Natural killer cell (primary cell): ENCODE measurements around the gene AHDC1. TPM values are rescaled to one million over a fixed set of nuclear protein-coding genes. Genes with fewer than 3 reads are reported as not detected.

ENCODE experiments used
- ATAC-seq, 3 donors: fragments of 150-1000 bp in 2 of 3; fragments of 200-7000 bp in 1 of 3; cut with Tn5 transposase; 1 replicate in 1 of 3; 2 replicates in 2 of 3; pipeline ENCODE4 v1.10.0; 2021; ENCODE audit warnings: mild to moderate bottlenecking in 2 of 3, moderate library complexity in 2 of 3
- DNase-seq, 2 donors: peaks; one replicate each; pipeline versions ENCODE4 v3.0.0 to v3.0.0-alpha.2; 2013 to 2021; ENCODE audit warnings: mixed read lengths in 1 of 2
- H3K27ac ChIP-seq: one replicate; pipeline ENCODE4 v1.5.1; 2013; ENCODE audit warnings: mild to moderate bottlenecking, low read length
- H3K27me3 ChIP-seq: one replicate; pipeline ENCODE4 v1.6.1; 2013; ENCODE audit warnings: low read length; ENCODE audit not compliant: control insufficient read depth, insufficient read depth
- H3K36me3 ChIP-seq: one replicate; pipeline ENCODE4 v1.6.1; 2013; ENCODE audit warnings: low read length; ENCODE audit not compliant: control insufficient read depth, insufficient read depth
- H3K4me1 ChIP-seq: one replicate; pipeline ENCODE4 v1.6.1; 2013; ENCODE audit warnings: low read length; ENCODE audit not compliant: control insufficient read depth, insufficient read depth
- H3K4me3 ChIP-seq: one replicate; pipeline ENCODE4 v1.5.1; 2013; ENCODE audit warnings: low read length
- H3K9me3 ChIP-seq: one replicate; pipeline ENCODE4 v1.6.1; 2013; ENCODE audit warnings: low read length; ENCODE audit not compliant: control insufficient read depth, insufficient read depth
- H3K27ac Mint-ChIP-seq, 2 donors: one replicate each; pipeline ENCODE4 v1.8.0; 2022; ENCODE audit warnings: mild to moderate bottlenecking in 2 of 2, mixed read lengths in 2 of 2, moderate library complexity in 1 of 2
- H3K27me3 Mint-ChIP-seq, 2 donors: one replicate each; pipeline ENCODE4 v1.8.0; 2022; ENCODE audit warnings: low read depth in 2 of 2, mixed read lengths in 2 of 2
- H3K36me3 Mint-ChIP-seq: one replicate; pipeline ENCODE4 v1.8.0; 2022; ENCODE audit warnings: mixed read lengths
- H3K4me1 Mint-ChIP-seq, 2 donors: one replicate each; pipeline ENCODE4 v1.8.0; 2022; ENCODE audit warnings: mixed read lengths in 2 of 2
- H3K4me3 Mint-ChIP-seq: one replicate; pipeline ENCODE4 v1.8.0; 2022; ENCODE audit warnings: mild to moderate bottlenecking, moderate library complexity, mixed read lengths
- H3K9me3 Mint-ChIP-seq, 2 donors: one replicate each; pipeline ENCODE4 v1.8.0; 2022; ENCODE audit warnings: mixed read lengths in 2 of 2
- WGBS: methylation state at CpG from one replicate; pipeline ENCODE4 v1.1.7; 2013; ENCODE audit warnings: missing lambda C conversion rate; ENCODE audit not compliant: insufficient coverage; 5-methylcytosine and 5-hydroxymethylcytosine counted together
- intact Hi-C: fragments of 100-400 bp; cut with micrococcal nuclease; formaldehyde crosslinking; loops from one replicate; pipeline ENCODE4 v1.14.2; 2022
- total RNA-seq, 4 donors: library from RNA; stranded (reverse); fragments of 120-200 nt in 1 of 4; gene quantifications; one replicate each; pipeline versions ENCODE4 v1.2.3 to v1.2.4, GENCODE V29; 2013 to 2022
- TF ChIP-seq, protein P1 (sequence below): fragments of 200-600 bp; IDR thresholded peaks from one replicate; pipeline ENCODE4 v1.8.0; 2022; ENCODE audit warnings: antibody characterized with exemption

AHDC1 gene
- total RNA-seq, 3 donors from 2014 or later (not counting 1 experiment from before 2014, with no cell fraction given): 39.6 to 67.0 (median 47.0) TPM

- intact Hi-C loops: loop anchor here (1.0 to 2.0 kb wide), 3 partner anchors 11 to 44 kb away; no protein-coding TSS in a partner anchor
- Histone ChIP-seq H3K9me3 (no peaks in the 10 kb centered on the region), H3K36me3 (peaks cover 82% of the 10 kb centered on the region), H3K27me3 (no peaks in the 10 kb centered on the region), H3K4me1 (peaks cover 94% of the 10 kb centered on the region), H3K27ac (peak overlapping the region; percentile 86), H3K4me3 (no peak overlapping the region)
- no peaks in the 10 kb centered on the region for H3K27me3 Mint-ChIP-seq
- TF ChIP-seq, protein P1, sequence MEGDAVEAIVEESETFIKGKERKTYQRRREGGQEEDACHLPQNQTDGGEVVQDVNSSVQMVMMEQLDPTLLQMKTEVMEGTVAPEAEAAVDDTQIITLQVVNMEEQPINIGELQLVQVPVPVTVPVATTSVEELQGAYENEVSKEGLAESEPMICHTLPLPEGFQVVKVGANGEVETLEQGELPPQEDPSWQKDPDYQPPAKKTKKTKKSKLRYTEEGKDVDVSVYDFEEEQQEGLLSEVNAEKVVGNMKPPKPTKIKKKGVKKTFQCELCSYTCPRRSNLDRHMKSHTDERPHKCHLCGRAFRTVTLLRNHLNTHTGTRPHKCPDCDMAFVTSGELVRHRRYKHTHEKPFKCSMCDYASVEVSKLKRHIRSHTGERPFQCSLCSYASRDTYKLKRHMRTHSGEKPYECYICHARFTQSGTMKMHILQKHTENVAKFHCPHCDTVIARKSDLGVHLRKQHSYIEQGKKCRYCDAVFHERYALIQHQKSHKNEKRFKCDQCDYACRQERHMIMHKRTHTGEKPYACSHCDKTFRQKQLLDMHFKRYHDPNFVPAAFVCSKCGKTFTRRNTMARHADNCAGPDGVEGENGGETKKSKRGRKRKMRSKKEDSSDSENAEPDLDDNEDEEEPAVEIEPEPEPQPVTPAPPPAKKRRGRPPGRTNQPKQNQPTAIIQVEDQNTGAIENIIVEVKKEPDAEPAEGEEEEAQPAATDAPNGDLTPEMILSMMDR: no peak
- 11% methylated on average over 14 of the region's 14 CpGs for WGBS
- DNase-seq (peak in 1 of 2 donors; percentile 83), ATAC-seq (peak; percentile 77 to 92 (median 89))
- no peaks in the 10 kb centered on the region for H3K9me3 Mint-ChIP-seq
- no peaks in the 10 kb centered on the region for H3K36me3 Mint-ChIP-seq
- H3K4me3 Mint-ChIP-seq: peak overlapping the region; percentile 74
- H3K4me1 Mint-ChIP-seq: peaks cover 60 to 75% of the 10 kb centered on the region in 2 donors
- H3K27ac Mint-ChIP-seq: peak overlapping the region in 1 of 2 donors; percentile 82
These were observed 14.6 kb upstream of the AHDC1 start for GRCh38 chr1:27618341-27619082.

DNA sequence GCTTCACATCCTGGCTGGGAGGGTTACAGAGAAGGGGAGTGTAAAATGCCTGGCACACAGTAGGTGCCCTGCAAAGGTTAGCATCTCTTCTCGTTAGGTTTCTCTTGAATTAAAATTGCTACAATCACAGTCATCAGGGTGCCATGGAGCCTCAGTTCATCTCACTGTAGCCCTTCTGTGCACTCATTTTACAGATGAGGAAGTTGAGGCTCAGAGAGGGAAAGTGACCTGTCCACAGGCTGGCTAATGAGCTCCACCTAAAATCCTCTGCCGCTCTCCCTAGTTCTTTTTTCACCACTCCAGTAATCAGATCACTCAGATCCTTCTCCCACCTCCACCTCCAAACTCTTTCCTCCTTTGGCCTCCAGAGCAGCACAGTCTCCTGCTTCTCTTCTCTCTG, 13.5 kb upstream of the AHDC1 start:
- Histone ChIP-seq H3K4me3 (no peak overlapping the region), H3K9me3 (no peaks in the 10 kb centered on the region), H3K36me3 (peaks cover 83% of the 10 kb centered on the region), H3K27ac (peak overlapping the region; percentile 86), H3K4me1 (peaks cover 90% of the 10 kb centered on the region), H3K27me3 (no peaks in the 10 kb centered on the region)
- Mint-ChIP-seq H3K27me3 (no peaks in the 10 kb centered on the region), H3K9me3 (no peaks in the 10 kb centered on the region), H3K36me3 (peaks cover 3% of the 10 kb centered on the region), H3K27ac (peak overlapping the region in 1 of 2 donors; percentile 82), H3K4me3 (peak overlapping the region; percentile 74), H3K4me1 (peaks cover 54 to 78% of the 10 kb centered on the region in 2 donors)
- DNase-seq: no peak
- no peak for ATAC-seq
- intact Hi-C loops: no loop called here
- TF ChIP-seq, protein P1: no peak
- 59% methylated on average over 2 of the region's 2 CpGs for WGBS

DNA sequence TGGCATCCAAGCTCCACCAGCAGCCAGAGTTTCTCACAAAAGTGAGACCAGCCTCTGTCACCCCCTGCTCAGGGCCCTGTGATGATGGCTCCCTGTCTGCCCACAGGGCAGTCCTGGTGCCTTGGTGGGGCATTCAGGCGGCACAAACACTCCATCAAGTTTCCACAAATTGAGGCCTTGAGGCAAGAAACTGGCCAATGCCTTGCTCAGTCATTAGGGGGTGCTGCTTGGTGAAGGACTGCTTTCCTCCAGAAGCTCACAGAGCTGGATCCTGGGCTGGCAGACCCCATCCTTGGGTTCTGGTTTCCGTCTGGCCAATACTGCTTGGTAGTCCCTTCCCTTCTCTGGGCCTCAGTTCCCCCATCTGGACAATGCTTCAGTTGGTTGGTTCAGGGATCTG, 12.5 kb upstream of the AHDC1 start:
- Histone ChIP-seq H3K4me3 (no peak overlapping the region), H3K27ac (peak overlapping the region; percentile 86), H3K9me3 (no peaks in the 10 kb centered on the region), H3K4me1 (peaks cover 89% of the 10 kb centered on the region), H3K36me3 (peaks cover 85% of the 10 kb centered on the region), H3K27me3 (no peaks in the 10 kb centered on the region)
- Mint-ChIP-seq H3K27ac (peak overlapping the region in 1 of 2 donors; percentile 82), H3K27me3 (no peaks in the 10 kb centered on the region), H3K4me3 (peak overlapping the region; percentile 74), H3K36me3 (peaks cover 11% of the 10 kb centered on the region), H3K9me3 (no peaks in the 10 kb centered on the region), H3K4me1 (peaks cover 59 to 82% of the 10 kb centered on the region in 2 donors)
- TF ChIP-seq, protein P1: no peak
- intact Hi-C loops: no loop called here
- DNase-seq: no peak
- 91% methylated on average over 2 of the region's 2 CpGs for WGBS
- ATAC-seq: no peak
